HepG2 (cell line): ENCODE data around the gene SSR2. TPM values are rescaled to one million over a fixed set of nuclear protein-coding genes. Genes with fewer than 3 reads are reported as not detected.
"Not testable (repeated sequence)": the region's sequence is repeated elsewhere in the genome, so short reads cannot be mapped to it uniquely, and the experiment has no call there.

ENCODE experiments used
- ATAC-seq: fragments of 200-7000 bp; cut with Tn5 transposase; 3 replicates; pipeline ENCODE4 v1.9.1; 2020; ENCODE audit warnings: mild to moderate bottlenecking, moderate library complexity
- BruUV-seq: library from RNA; stranded (reverse); fragments of 400-500 nt; replicated peaks from 2 replicates; lab custom pipeline; 2021; lab: Mats Ljungman, UMichigan
- CTCF ChIA-PET: fragments of 300-600 bp; formaldehyde crosslinking; extraction: SDS; loops from one replicate; lab custom pipeline; 2021; ENCODE audit warnings: low total read pairs, inconsistent platforms, low intra/inter-chr PET ratio; lab: Yijun Ruan, JAX
- POLR2A ChIA-PET: fragments of 350-600 bp; sonication (Branson Sonifier 250); formaldehyde crosslinking; loops from one replicate; lab custom pipeline; 2020; ENCODE audit warnings: antibody characterized with exemption, inconsistent platforms; lab: Yijun Ruan, JAX
- DNase-seq: peaks from one replicate; pipeline ENCODE4 v3.0.0-alpha.2; 2015; ENCODE audit warnings: low spot score
- FAIRE-seq: peaks from 3 replicates; lab custom pipeline; 2011; peaks lifted over from hg19 to GRCh38; lab: Jason Lieb, UNC
- H2AFZ ChIP-seq: one replicate; pipeline ENCODE4 v1.6.1; 2011; ENCODE audit warnings: low read length, inconsistent platforms
- H3K27ac ChIP-seq: fragments of 300-600 bp; 3 replicates; pipeline ENCODE4 v1.8.0; 2011; ENCODE audit warnings: mixed run types, mild to moderate bottlenecking, mixed read lengths, low read length, inconsistent platforms; ENCODE audit not compliant: insufficient read depth; ENCODE audit errors: extremely low read length
- H3K27me3 ChIP-seq, 2 experiments: fragments of 200-600 bp in 1 of 2; 2 replicates in 1 of 2; 3 replicates in 1 of 2; pipeline versions ENCODE4 v1.6.0 to v1.8.0; 2011; ENCODE audit warnings: low read length in 2 of 2, mild to moderate bottlenecking in 2 of 2, moderate library complexity in 2 of 2, inconsistent platforms in 1 of 2; ENCODE audit not compliant: insufficient read depth in 2 of 2, control insufficient read depth in 1 of 2
- H3K36me3 ChIP-seq, 2 experiments: fragments of 200-600 bp in 1 of 2; replicated peaks in 1 of 2; 2 replicates in 1 of 2; 3 replicates in 1 of 2; pipeline versions ENCODE4 v1.5.1 to v1.8.0; 2011; ENCODE audit warnings: low read length in 2 of 2, inconsistent platforms in 1 of 2; ENCODE audit not compliant: insufficient read depth in 2 of 2, control insufficient read depth in 1 of 2
- H3K4me1 ChIP-seq: 2 replicates; pipeline ENCODE4 v1.5.1; 2012; ENCODE audit warnings: low read length, inconsistent platforms; ENCODE audit not compliant: insufficient read depth
- H3K4me2 ChIP-seq: 2 replicates; pipeline ENCODE4 v1.6.0; 2011; ENCODE audit warnings: low read depth, low read length, inconsistent platforms
- H3K4me3 ChIP-seq, 3 experiments: fragments of 200-600 bp in 1 of 3; sonication (generic), shearing (Covaris generic) in 1 of 3; replicated peaks in 1 of 3; 2 replicates each; pipeline ENCODE4 v1.5.1; 2011 to 2016; ENCODE audit warnings: low read length in 3 of 3, inconsistent platforms in 2 of 3, low read depth in 2 of 3, mild to moderate bottlenecking in 2 of 3, control low read depth in 1 of 3, mixed read lengths in 1 of 3; ENCODE audit not compliant: insufficient read depth in 1 of 3
- H3K79me2 ChIP-seq: one replicate; pipeline ENCODE4 v1.6.1; 2011; ENCODE audit warnings: low read length, inconsistent platforms; ENCODE audit not compliant: insufficient read depth
- H3K9ac ChIP-seq: 2 replicates; pipeline ENCODE4 v1.6.0; 2011; ENCODE audit warnings: mild to moderate bottlenecking, low read depth, low read length, inconsistent platforms; ENCODE audit not compliant: insufficient read depth
- H3K9me3 ChIP-seq: 2 replicates; pipeline ENCODE4 v1.5.1; 2012; ENCODE audit warnings: mild to moderate bottlenecking, low read length
- H4K20me1 ChIP-seq: 2 replicates; pipeline ENCODE4 v1.6.0; 2011; ENCODE audit warnings: inconsistent platforms, mild to moderate bottlenecking, low read length, moderate library complexity; ENCODE audit not compliant: insufficient read depth
- ERF ChIP-seq: IDR thresholded peaks from 2 replicates; pipeline ENCODE4 v1.6.1; 2018; ENCODE audit warnings: missing biosample characterization, missing genetic modification reagents
- KAT7 ChIP-seq: IDR thresholded peaks from 2 replicates; pipeline ENCODE4 v1.6.1; 2018; ENCODE audit warnings: borderline replicate concordance, missing compliant biosample characterization
- MATR3 ChIP-seq: sonication (generic); formaldehyde crosslinking; IDR thresholded peaks from 2 replicates; pipeline ENCODE4 v1.4.0; 2020; ENCODE audit warnings: missing genetic modification reagents
- MYC ChIP-seq: sonication (generic); formaldehyde crosslinking; IDR thresholded peaks from 2 replicates; pipeline ENCODE4 v1.9.0; 2021; ENCODE audit warnings: missing genetic modification reagents, borderline replicate concordance
- NFKBIZ ChIP-seq: IDR thresholded peaks from 2 replicates; pipeline ENCODE4 v1.6.1; 2018; ENCODE audit warnings: missing genetic modification reagents, missing compliant biosample characterization
- NFYC ChIP-seq: IDR thresholded peaks from 2 replicates; pipeline ENCODE4 v1.6.1; 2016; ENCODE audit warnings: missing genetic modification reagents, missing compliant biosample characterization
- RCOR2 ChIP-seq: IDR thresholded peaks from 2 replicates; pipeline ENCODE4 v1.6.1; 2016; ENCODE audit warnings: missing biosample characterization, missing genetic modification reagents
- RFX3 ChIP-seq: IDR thresholded peaks from 2 replicates; pipeline ENCODE4 v1.6.1; 2016; ENCODE audit warnings: missing biosample characterization, missing genetic modification reagents
- RNF219 ChIP-seq: sonication (generic); formaldehyde crosslinking; IDR thresholded peaks from 2 replicates; pipeline ENCODE4 v1.5.0; 2020; ENCODE audit warnings: mild to moderate bottlenecking, missing genetic modification reagents
- TBL1XR1 ChIP-seq: fragments of 150-350 bp; IDR thresholded peaks from 2 replicates; pipeline ENCODE4 v1.6.1; 2014; ENCODE audit warnings: borderline replicate concordance, low read length; ENCODE audit not compliant: partially characterized antibody
- TEAD3 ChIP-seq: optimal IDR thresholded peaks from 2 replicates; pipeline ENCODE3; 2016; ENCODE audit warnings: borderline replicate concordance
- ZMYM4 ChIP-seq: sonication (generic); formaldehyde crosslinking; IDR thresholded peaks from 2 replicates; pipeline ENCODE4 v1.8.1; 2023; ENCODE audit warnings: mild to moderate bottlenecking, missing genetic modification reagents
- ZNF121 ChIP-seq: sonication (generic); formaldehyde crosslinking; IDR thresholded peaks from 2 replicates; pipeline ENCODE4 v1.5.0; 2020; ENCODE audit warnings: mild to moderate bottlenecking, missing genetic modification reagents
- ZNF44 ChIP-seq: sonication (generic); formaldehyde crosslinking; IDR thresholded peaks from 2 replicates; pipeline ENCODE4 v1.5.1; 2020; ENCODE audit warnings: mild to moderate bottlenecking, missing genetic modification reagents
- ZNF577 ChIP-seq: sonication (generic); formaldehyde crosslinking; IDR thresholded peaks from 2 replicates; pipeline ENCODE4 v1.4.0; 2020; ENCODE audit warnings: mild to moderate bottlenecking, low read depth, missing genetic modification reagents, borderline replicate concordance
- ZNF615 ChIP-seq: sonication (generic); formaldehyde crosslinking; IDR thresholded peaks from 2 replicates; pipeline ENCODE4 v1.5.0; 2020; ENCODE audit warnings: mild to moderate bottlenecking, missing genetic modification reagents, borderline replicate concordance
- ZNF7 ChIP-seq: IDR thresholded peaks from 2 replicates; pipeline ENCODE4 v1.6.1; 2016; ENCODE audit warnings: missing biosample characterization, missing genetic modification reagents
- WGBS: methylation state at CpG from one replicate; pipeline ENCODE4 v1.1.6; 2017; ENCODE audit warnings: low lambda C conversion rate; 5-methylcytosine and 5-hydroxymethylcytosine counted together
- in situ Hi-C: cut with HindIII; loops from 2 replicates; pipeline ENCODE4 v1.10.0; 2017; ENCODE audit warnings: low pct_unique_long_range_greater_than_20kb; ENCODE audit not compliant: extremely low pct_ligation_motif_present
- intact Hi-C: fragments of 100-400 bp; cut with micrococcal nuclease; formaldehyde crosslinking; loops from one replicate; pipeline ENCODE4 v1.10.0; 2022; ENCODE audit not compliant: unreplicated experiment
- polyA plus RNA-seq, 8 experiments: library from polyadenylated mRNA; depleted of rRNA in 3 of 8; stranded (reverse) in 7 of 8; unstranded in 1 of 8; fragments of >200 nt; fragmentation: Illumina TruSeq in 4 of 8; extraction: Trizol in 4 of 8; gene quantifications; 2 replicates each; pipeline versions ENCODE4 v1.2.1 to v1.2.3, GENCODE V29; 2011 to 2016; ENCODE audit warnings: low read depth in 4 of 8, missing spikeins in 1 of 8, mixed read lengths in 1 of 8; ENCODE audit not compliant: insufficient read depth in 1 of 8
- total RNA-seq, 5 experiments: library from RNA; depleted of rRNA; stranded (reverse); fragments of >200 nt; fragmentation: Illumina TruSeq; extraction: Trizol; gene quantifications; 2 replicates each; pipeline ENCODE4 v1.2.3, GENCODE V29; 2016; ENCODE audit warnings: low read depth in 1 of 5

Gene SSR2
- total and polyA plus RNA-seq, 2 of the 13 experiments (the other 11 are each of a cell fraction or from before 2014, with no cell fraction given) = 284 to 461 TPM

- BruUV-seq, H3K9me3 ChIP-seq, H3K4me3 ChIP-seq, H3K9ac ChIP-seq, CTCF ChIA-PET, DNase-seq, H3K4me2 ChIP-seq, FAIRE-seq, H3K27me3 ChIP-seq, H2AFZ ChIP-seq, H3K27ac ChIP-seq, H4K20me1 ChIP-seq, H3K79me2 ChIP-seq, ATAC-seq, H3K36me3 ChIP-seq, intact Hi-C loops: not testable (repeated sequence)
- POLR2A ChIA-PET = interaction anchor here (0.7 to 13.5 kb wide), 6 partner anchors 14 to 51 kb away, joined by 3 to 390 read pairs (median 20); partner anchors contain the start of genes KHDC4 and RXFP4
- WGBS = 90% methylated on average over 11 of the region's 11 CpGs
- in situ Hi-C loops = loop anchor here (10.0 kb wide), 1 partner anchor 50 kb away; the partner anchor contains the start of gene KHDC4
- peak; percentile 61 for TF ChIP-seq ZNF121 (CRISPR knock-in tag)
- peaks cover 61% of the 10 kb centered on the region for H3K4me1 ChIP-seq
These were observed 35.7 kb downstream of the SSR2 start for GRCh38 chr1:155984903-155985645.

- no peaks in the 10 kb centered on the region for H3K9me3 ChIP-seq
- no peaks in the 10 kb centered on the region for H3K36me3 ChIP-seq
- H3K27me3 ChIP-seq = no peaks in the 10 kb centered on the region
- no peak overlapping the region for H3K4me3 ChIP-seq
- FAIRE-seq (no peak), DNase-seq (no peak), ATAC-seq (no peak)
- H3K79me2 ChIP-seq = no peaks in the 10 kb centered on the region
- no peaks in the 10 kb centered on the region for H4K20me1 ChIP-seq
- in situ Hi-C loops (loop anchor here (10.0 kb wide), 1 partner anchor 50 kb away; the partner anchor contains the start of gene KHDC4), intact Hi-C loops (no loop called here)
- H3K4me1 ChIP-seq = peaks cover 61% of the 10 kb centered on the region
- no TSS peak for BruUV-seq
- ChIA-PET POLR2A (interaction anchor here (0.7 to 13.5 kb wide), 13 partner anchors 8 to 67 kb away, joined by 3 to 390 read pairs (median 10); partner anchors contain the start of genes KHDC4 and RXFP4), CTCF (no interaction called here)
- 80% methylated on average over 7 of the region's 7 CpGs for WGBS
- H2AFZ ChIP-seq = no peak overlapping the region
- H3K9ac ChIP-seq = no peak overlapping the region
- no peak overlapping the region for H3K27ac ChIP-seq
- peak overlapping the region; percentile 46; the same call in 1 of the 2 replicates for H3K4me2 ChIP-seq
- TF ChIP-seq ZNF577 (CRISPR knock-in tag) = no peak
- TF ChIP-seq KAT7 (CRISPR knock-in tag) = no peak
- no peak for TF ChIP-seq ZMYM4
- no peak for TF ChIP-seq RNF219 (CRISPR knock-in tag)
- no peak for TF ChIP-seq RCOR2
- TF ChIP-seq ZNF44 (CRISPR knock-in tag) = no peak
- no peak for TF ChIP-seq RFX3
- TF ChIP-seq MYC = no peak
- TF ChIP-seq ERF (CRISPR knock-in tag) = no peak
- no peak for TF ChIP-seq TEAD3
- TF ChIP-seq ZNF7 (CRISPR knock-in tag) = no peak
- TF ChIP-seq ZNF615 (CRISPR knock-in tag) = no peak
- no peak for TF ChIP-seq MATR3 (CRISPR knock-in tag)
- TF ChIP-seq NFYC (CRISPR knock-in tag) = no peak
- TF ChIP-seq NFKBIZ = no peak
- no peak for TF ChIP-seq TBL1XR1
These were observed 36.4 kb downstream of the SSR2 start for GRCh38 chr1:155984341-155984740.
